ENCODE measurements around the gene PIP4P1.

The PIP4P1 gene

GRCh38 chr14:20419419-20419818 is 41.8 kb downstream of the PIP4P1 start:
- H3K27me3 ChIP-seq (ENCODE audit: insufficient read depth, poor library complexity, severe bottlenecking): no peaks in the 10 kb centered on the region
- no peak for DNase-seq (ENCODE audit: low read depth in 1 of 2, low spot score in 1 of 2)
- no peak for TF ChIP-seq GABPA (IDR thresholded peaks at IDR 0.05; ENCODE audit: low read depth)
- TF ChIP-seq SPI1 (IDR thresholded peaks at IDR 0.05; ENCODE audit: borderline replicate concordance, low read depth): no peak
- TF ChIP-seq, protein P1, sequence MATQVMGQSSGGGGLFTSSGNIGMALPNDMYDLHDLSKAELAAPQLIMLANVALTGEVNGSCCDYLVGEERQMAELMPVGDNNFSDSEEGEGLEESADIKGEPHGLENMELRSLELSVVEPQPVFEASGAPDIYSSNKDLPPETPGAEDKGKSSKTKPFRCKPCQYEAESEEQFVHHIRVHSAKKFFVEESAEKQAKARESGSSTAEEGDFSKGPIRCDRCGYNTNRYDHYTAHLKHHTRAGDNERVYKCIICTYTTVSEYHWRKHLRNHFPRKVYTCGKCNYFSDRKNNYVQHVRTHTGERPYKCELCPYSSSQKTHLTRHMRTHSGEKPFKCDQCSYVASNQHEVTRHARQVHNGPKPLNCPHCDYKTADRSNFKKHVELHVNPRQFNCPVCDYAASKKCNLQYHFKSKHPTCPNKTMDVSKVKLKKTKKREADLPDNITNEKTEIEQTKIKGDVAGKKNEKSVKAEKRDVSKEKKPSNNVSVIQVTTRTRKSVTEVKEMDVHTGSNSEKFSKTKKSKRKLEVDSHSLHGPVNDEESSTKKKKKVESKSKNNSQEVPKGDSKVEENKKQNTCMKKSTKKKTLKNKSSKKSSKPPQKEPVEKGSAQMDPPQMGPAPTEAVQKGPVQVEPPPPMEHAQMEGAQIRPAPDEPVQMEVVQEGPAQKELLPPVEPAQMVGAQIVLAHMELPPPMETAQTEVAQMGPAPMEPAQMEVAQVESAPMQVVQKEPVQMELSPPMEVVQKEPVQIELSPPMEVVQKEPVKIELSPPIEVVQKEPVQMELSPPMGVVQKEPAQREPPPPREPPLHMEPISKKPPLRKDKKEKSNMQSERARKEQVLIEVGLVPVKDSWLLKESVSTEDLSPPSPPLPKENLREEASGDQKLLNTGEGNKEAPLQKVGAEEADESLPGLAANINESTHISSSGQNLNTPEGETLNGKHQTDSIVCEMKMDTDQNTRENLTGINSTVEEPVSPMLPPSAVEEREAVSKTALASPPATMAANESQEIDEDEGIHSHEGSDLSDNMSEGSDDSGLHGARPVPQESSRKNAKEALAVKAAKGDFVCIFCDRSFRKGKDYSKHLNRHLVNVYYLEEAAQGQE (IDR thresholded peaks at IDR 0.05; ENCODE audit: insufficient replicate concordance, low read depth): no peak
- TF ChIP-seq POLR2AphosphoS5 (IDR thresholded peaks at IDR 0.05; ENCODE audit: low read depth): no peak
- TF ChIP-seq, protein P2, sequence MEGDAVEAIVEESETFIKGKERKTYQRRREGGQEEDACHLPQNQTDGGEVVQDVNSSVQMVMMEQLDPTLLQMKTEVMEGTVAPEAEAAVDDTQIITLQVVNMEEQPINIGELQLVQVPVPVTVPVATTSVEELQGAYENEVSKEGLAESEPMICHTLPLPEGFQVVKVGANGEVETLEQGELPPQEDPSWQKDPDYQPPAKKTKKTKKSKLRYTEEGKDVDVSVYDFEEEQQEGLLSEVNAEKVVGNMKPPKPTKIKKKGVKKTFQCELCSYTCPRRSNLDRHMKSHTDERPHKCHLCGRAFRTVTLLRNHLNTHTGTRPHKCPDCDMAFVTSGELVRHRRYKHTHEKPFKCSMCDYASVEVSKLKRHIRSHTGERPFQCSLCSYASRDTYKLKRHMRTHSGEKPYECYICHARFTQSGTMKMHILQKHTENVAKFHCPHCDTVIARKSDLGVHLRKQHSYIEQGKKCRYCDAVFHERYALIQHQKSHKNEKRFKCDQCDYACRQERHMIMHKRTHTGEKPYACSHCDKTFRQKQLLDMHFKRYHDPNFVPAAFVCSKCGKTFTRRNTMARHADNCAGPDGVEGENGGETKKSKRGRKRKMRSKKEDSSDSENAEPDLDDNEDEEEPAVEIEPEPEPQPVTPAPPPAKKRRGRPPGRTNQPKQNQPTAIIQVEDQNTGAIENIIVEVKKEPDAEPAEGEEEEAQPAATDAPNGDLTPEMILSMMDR (IDR thresholded peaks at IDR 0.05; ENCODE audit: insufficient read depth, low read length): no peak
- no peak overlapping the region for H3K4me3 ChIP-seq (replicated peaks; ENCODE audit: insufficient read depth, low read length)
- H3K27ac ChIP-seq (replicated peaks): no peak overlapping the region

DNA sequence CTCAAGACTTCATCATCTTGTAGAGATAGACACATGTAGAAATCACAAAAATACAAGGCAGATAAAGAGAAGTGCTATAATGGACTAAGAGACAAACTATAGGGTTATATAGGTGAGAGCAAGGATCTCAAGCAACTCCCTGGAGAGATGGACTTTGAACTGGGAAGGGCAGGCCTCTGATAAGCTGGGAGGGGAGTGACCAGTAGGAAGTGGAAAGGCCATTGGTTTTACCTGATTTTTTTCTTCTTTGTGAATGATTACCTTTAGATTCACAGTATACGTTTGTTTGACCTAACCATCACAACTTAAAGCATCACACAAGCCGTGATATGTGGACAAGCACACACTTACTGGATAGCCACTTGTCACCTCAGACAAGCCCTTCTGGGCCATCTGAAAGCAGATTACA is 42.7 kb downstream of the PIP4P1 start:
- Histone ChIP-seq H3K27ac (replicated peaks) (no peak overlapping the region), H3K27me3 (ENCODE audit: insufficient read depth, poor library complexity, severe bottlenecking) (no peaks in the 10 kb centered on the region), H3K4me3 (replicated peaks; ENCODE audit: insufficient read depth, low read length) (no peak overlapping the region)
- DNase-seq (ENCODE audit: low read depth in 1 of 2, low spot score in 1 of 2): no peak
- TF ChIP-seq GABPA (IDR thresholded peaks at IDR 0.05; ENCODE audit: low read depth) (no peak), POLR2AphosphoS5 (IDR thresholded peaks at IDR 0.05; ENCODE audit: low read depth) (no peak), SPI1 (IDR thresholded peaks at IDR 0.05; ENCODE audit: borderline replicate concordance, low read depth) (no peak)
- TF ChIP-seq, protein P1 (IDR thresholded peaks at IDR 0.05; ENCODE audit: insufficient replicate concordance, low read depth): no peak
- TF ChIP-seq, protein P2 (IDR thresholded peaks at IDR 0.05; ENCODE audit: insufficient read depth, low read length): no peak

GRCh38 chr14:20417250-20418186 is 43.7 kb downstream of the PIP4P1 start:
- no peak for DNase-seq (ENCODE audit: low read depth in 1 of 2, low spot score in 1 of 2)
- TF ChIP-seq SPI1 (IDR thresholded peaks at IDR 0.05; ENCODE audit: borderline replicate concordance, low read depth): no peak
- TF ChIP-seq POLR2AphosphoS5 (IDR thresholded peaks at IDR 0.05; ENCODE audit: low read depth): no peak
- TF ChIP-seq, protein P1 (IDR thresholded peaks at IDR 0.05; ENCODE audit: insufficient replicate concordance, low read depth): no peak
- no peak for TF ChIP-seq GABPA (IDR thresholded peaks at IDR 0.05; ENCODE audit: low read depth)
- H3K27ac ChIP-seq (replicated peaks): no peak overlapping the region

More at GRCh38 chr14:20417250-20418186, 43.7 kb downstream of the PIP4P1 start:
- no peaks in the 10 kb centered on the region for H3K27me3 ChIP-seq (ENCODE audit: insufficient read depth, poor library complexity, severe bottlenecking)
- H3K4me3 ChIP-seq (replicated peaks; ENCODE audit: insufficient read depth, low read length): no peak overlapping the region

All from HL-60 (cell line).